Keratinocyte (primary cell): ENCODE measurements around the gene ST6GALNAC6.

ENCODE experiments used
- CTCF ChIP-seq, 3 experiments: IDR thresholded peaks in 1 of 3; conservative IDR thresholded peaks in 1 of 3; optimal IDR thresholded peaks in 1 of 3; 2 replicates in 2 of 3; 3 replicates in 1 of 3; pipeline versions ENCODE3 to v1.5.1; 2011; ENCODE audit warnings: low read length in 3 of 3, mild to moderate bottlenecking in 3 of 3, moderate library complexity in 2 of 3, control low read depth in 1 of 3, inconsistent platforms in 1 of 3; ENCODE audit not compliant: insufficient read depth in 2 of 3; ENCODE audit errors: extremely low read depth in 1 of 3
- EZH2 ChIP-seq: IDR thresholded peaks from one replicate; pipeline ENCODE4 v1.6.1; 2012; ENCODE audit warnings: inconsistent platforms, mild to moderate bottlenecking, low read length, moderate library complexity

- TF ChIP-seq CTCF (optimal IDR thresholded peaks at IDR 0.05 in 1 of 3, IDR thresholded peaks at IDR 0.05 in 1 of 3, conservative IDR thresholded peaks at IDR 0.05 in 1 of 3; ENCODE audit: extremely low read depth in 1 of 3, insufficient read depth in 2 of 3, low read length in 3 of 3) (no peak), EZH2 (no peak)
These were observed 41.2 kb upstream of the ST6GALNAC6 start for GRCh38 chr9:127940593-127940992.
